Adipose tissue (tissue), 3 donors: ENCODE measurements around the gene TAAR1. TPM values are rescaled to one million over a fixed set of nuclear protein-coding genes. Genes with fewer than 3 reads are reported as not detected.
"Not testable (repeated sequence)": the region's sequence is repeated elsewhere in the genome, so short reads cannot be mapped to it uniquely, and the experiment has no call there.

Source experiments
- H3K27ac ChIP-seq: one replicate; pipeline ENCODE4 v1.5.1; 2013; ENCODE audit warnings: low read depth, low read length
- WGBS, 3 donors: extraction: QIAGEN DNeasy Blood & Tissue Kit; methylation state at CpG; one replicate each; pipeline ENCODE4 v1.1.7; 2013; 5-methylcytosine and 5-hydroxymethylcytosine counted together
- polyA plus RNA-seq, 3 donors: library from polyadenylated mRNA; stranded (reverse); fragments of 200-250 nt; gene quantifications; one replicate each; pipeline ENCODE4 v1.2.3, GENCODE V29; 2013
- donor health status: healthy with polysubstance abuse.
- donor health status: Bipolar disorder and iron deficiency.
- donor health status: healthy.

Gene TAAR1
- polyA plus RNA-seq, 3 donors, result not detected

GRCh38 chr6:132666118-132666517 lies 7.1 kb upstream of the TAAR1 start:
- no peak overlapping the region for H3K27ac ChIP-seq
- 77 to 89% (median 88%) methylated on average over 4 of the region's 4 CpGs for WGBS, 3 donors

- no peak overlapping the region for H3K27ac ChIP-seq
- 97 to 100% (median 100%) methylated on average over 1 of the region's 1 CpG for WGBS, 3 donors
These were observed 5.5 kb upstream of the TAAR1 start for GRCh38 chr6:132664309-132665034.

- no peak overlapping the region for H3K27ac ChIP-seq
- 70 to 92% (median 80%) methylated on average over 1 of the region's 1 CpG for WGBS, 3 donors
These were observed 4.7 kb upstream of the TAAR1 start for GRCh38 chr6:132663661-132664060.

- WGBS, 3 donors, result 76 to 84% (median 80%) methylated on average over 4 of the region's 4 CpGs
- no peak overlapping the region for H3K27ac ChIP-seq
These were observed 2.9 kb upstream of the TAAR1 start for GRCh38 chr6:132661906-132662305.

GRCh38 chr6:132651062-132651461 lies 7.9 kb downstream of the TAAR1 start:
- 60 to 90% (median 69%) methylated on average over 3 of the region's 3 CpGs for WGBS, 3 donors
- H3K27ac ChIP-seq, result no peak overlapping the region

GRCh38 chr6:132650429-132650828 lies 8.6 kb downstream of the TAAR1 start:
- no peak overlapping the region for H3K27ac ChIP-seq
- 81 to 91% (median 87%) methylated on average over 1 of the region's 1 CpG for WGBS, 3 donors

- no peak overlapping the region for H3K27ac ChIP-seq
- WGBS, 3 donors, result 8 to 69% (median 57%) methylated on average over 2 of the region's 2 CpGs
These were observed 10.2 kb downstream of the TAAR1 start for GRCh38 chr6:132648828-132649227.

GRCh38 chr6:132648356-132648755 lies 10.6 kb downstream of the TAAR1 start:
- WGBS, 3 donors, result 34 to 65% (median 61%) methylated on average over 2 of the region's 2 CpGs
- H3K27ac ChIP-seq, result no peak overlapping the region

GRCh38 chr6:132643547-132643946 lies 15.4 kb downstream of the TAAR1 start:
- 84 to 89% (median 85%) methylated on average over 3 of the region's 3 CpGs for WGBS, 3 donors
- H3K27ac ChIP-seq, result no peak overlapping the region

- not testable (repeated sequence) for H3K27ac ChIP-seq
- WGBS, 3 donors, result 83 to 92% (median 90%) methylated on average over 1 of the region's 1 CpG
These were observed 21.8 kb downstream of the TAAR1 start for GRCh38 chr6:132637135-132637534.

GRCh38 chr6:132635906-132636305 lies 23.1 kb downstream of the TAAR1 start:
- H3K27ac ChIP-seq, result not testable (repeated sequence)
- 77 to 92% (median 89%) methylated on average over 3 of the region's 3 CpGs for WGBS, 3 donors

- WGBS, 3 donors, result 21 to 60% (median 42%) methylated on average over 3 of the region's 3 CpGs
- H3K27ac ChIP-seq, result not testable (repeated sequence)
These were observed 23.7 kb downstream of the TAAR1 start for GRCh38 chr6:132635288-132635687.

GRCh38 chr6:132634796-132635195 lies 24.2 kb downstream of the TAAR1 start:
- 75 to 79% (median 76%) methylated on average over 4 of the region's 4 CpGs for WGBS, 3 donors

GRCh38 chr6:132633362-132633761 lies 25.6 kb downstream of the TAAR1 start:
- no peak overlapping the region for H3K27ac ChIP-seq
- WGBS, 3 donors, result 77 to 86% (median 81%) methylated on average over 2 of the region's 2 CpGs

More at GRCh38 chr6:132634796-132635195, 24.2 kb downstream of the TAAR1 start:
- no peak overlapping the region for H3K27ac ChIP-seq

- WGBS, 3 donors, result 94 to 95% (median 94%) methylated on average over 6 of the region's 6 CpGs
- H3K27ac ChIP-seq, result no peak within 1 kb of the TSS
These were observed 34.8 kb downstream of the TAAR1 start, which contains the start of gene TAAR2 for GRCh38 chr6:132624175-132624574. Gene TAAR2, minus strand, starts transcription at chr6:132624275. Its CDS starts 0 bp downstream, at chr6:132624275.

GRCh38 chr6:132623106-132623845 lies 35.7 kb downstream of the TAAR1 start:
- 47 to 72% (median 49%) methylated on average over 6 of the region's 6 CpGs for WGBS, 3 donors
- no peak overlapping the region for H3K27ac ChIP-seq

- 16 to 71% (median 19%) methylated on average over 1 of the region's 1 CpG for WGBS, 3 donors
- H3K27ac ChIP-seq, result no peak overlapping the region
These were observed 42.3 kb downstream of the TAAR1 start for GRCh38 chr6:132616677-132617076.

- no peak overlapping the region for H3K27ac ChIP-seq
- 80 to 85% (median 80%) methylated on average over 6 to 7 of the region's 7 CpGs for WGBS, 3 donors
These were observed 44.4 kb downstream of the TAAR1 start for GRCh38 chr6:132614554-132614953.

- WGBS, 3 donors, result 42 to 62% (median 60%) methylated on average over 4 of the region's 4 CpGs
- H3K27ac ChIP-seq, result no peak overlapping the region
These were observed 46.4 kb downstream of the TAAR1 start for GRCh38 chr6:132612449-132613108.
